ENCODE data around the gene GPRC5A.
A peak's percentile ranks its signal among the peaks of the same experiment; 100 is the strongest.

The GPRC5A gene

GRCh38 chr12:12901158-12901791, 9.9 kb downstream of the GPRC5A start:
- no peak overlapping the region for H3K27ac ChIP-seq (ENCODE audit: insufficient read depth in 1 of 2, low read depth in 1 of 2, low read length in 2 of 2, poor library complexity in 1 of 2, severe bottlenecking in 2 of 2)
- peaks cover 0 to 8% (median 4%) of the 10 kb centered on the region in 4 experiments for H3K4me1 ChIP-seq (ENCODE audit: control extremely low read depth in 1 of 4, control insufficient read depth in 4 of 4, insufficient read depth in 4 of 4, low read length in 3 of 4)
- H3K36me3 ChIP-seq (ENCODE audit: control insufficient read depth in 4 of 4, insufficient read depth in 4 of 4, low read length in 3 of 4) = no peaks in the 10 kb centered on the region
- DNase-seq = no peak
- WGBS (ENCODE audit: insufficient coverage) = 98% methylated on average over 4 of the region's 10 CpGs
- H3K4me3 ChIP-seq (ENCODE audit: control insufficient read depth in 1 of 7, extremely low read depth in 1 of 7, insufficient read depth in 4 of 7, low read depth in 2 of 7, low read length in 6 of 7) = no peak overlapping the region
- H3K27me3 ChIP-seq (replicated peaks in 2 of 5; ENCODE audit: control insufficient read depth in 4 of 5, insufficient read depth in 5 of 5, low read length in 4 of 5) = no peaks in the 10 kb centered on the region
- ChIA-PET CTCF (no interaction called here), POLR2A (no interaction called here)
- H3K9me3 ChIP-seq (ENCODE audit: control extremely low read depth in 1 of 5, control insufficient read depth in 4 of 5, insufficient read depth in 2 of 5, low read depth in 1 of 5, low read length in 4 of 5) = no peaks in the 10 kb centered on the region

DNA sequence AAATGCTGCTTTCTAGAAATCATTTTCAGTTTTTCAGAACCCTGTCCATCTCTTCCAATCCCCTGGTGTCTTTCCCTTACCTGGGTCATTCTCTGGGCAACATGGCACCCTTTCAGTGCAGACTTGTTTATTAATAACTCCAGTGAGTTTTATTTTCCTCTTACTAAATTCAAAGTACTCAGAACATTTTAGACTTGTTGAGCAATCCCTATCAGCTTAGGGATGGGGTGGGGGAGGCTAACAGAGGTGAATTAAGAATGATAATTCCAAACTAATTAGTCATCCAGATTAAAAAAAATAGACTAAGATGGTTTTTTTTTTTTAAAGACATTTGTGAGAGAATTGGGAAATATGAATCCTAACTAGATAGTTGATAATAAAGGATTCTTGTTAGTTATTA, 10.7 kb downstream of the GPRC5A start:
- Histone ChIP-seq H3K4me3 (ENCODE audit: control insufficient read depth in 1 of 7, extremely low read depth in 1 of 7, insufficient read depth in 4 of 7, low read depth in 2 of 7, low read length in 6 of 7) (no peak overlapping the region), H3K27ac (ENCODE audit: insufficient read depth in 1 of 2, low read depth in 1 of 2, low read length in 2 of 2, poor library complexity in 1 of 2, severe bottlenecking in 2 of 2) (no peak overlapping the region), H3K27me3 (replicated peaks in 2 of 5; ENCODE audit: control insufficient read depth in 4 of 5, insufficient read depth in 5 of 5, low read length in 4 of 5) (no peaks in the 10 kb centered on the region), H3K4me1 (ENCODE audit: control extremely low read depth in 1 of 4, control insufficient read depth in 4 of 4, insufficient read depth in 4 of 4, low read length in 3 of 4) (peaks cover 0 to 8% (median 4%) of the 10 kb centered on the region in 4 experiments), H3K9me3 (ENCODE audit: control extremely low read depth in 1 of 5, control insufficient read depth in 4 of 5, insufficient read depth in 2 of 5, low read depth in 1 of 5, low read length in 4 of 5) (no peaks in the 10 kb centered on the region), H3K36me3 (ENCODE audit: control insufficient read depth in 4 of 4, insufficient read depth in 4 of 4, low read length in 3 of 4) (no peaks in the 10 kb centered on the region)
- no peak for DNase-seq
- ChIA-PET POLR2A (no interaction called here), CTCF (interaction anchor here (0.6 kb wide), 1 partner anchor 632 kb away, joined by 3 read pairs; no protein-coding TSS in a partner anchor)

DNA sequence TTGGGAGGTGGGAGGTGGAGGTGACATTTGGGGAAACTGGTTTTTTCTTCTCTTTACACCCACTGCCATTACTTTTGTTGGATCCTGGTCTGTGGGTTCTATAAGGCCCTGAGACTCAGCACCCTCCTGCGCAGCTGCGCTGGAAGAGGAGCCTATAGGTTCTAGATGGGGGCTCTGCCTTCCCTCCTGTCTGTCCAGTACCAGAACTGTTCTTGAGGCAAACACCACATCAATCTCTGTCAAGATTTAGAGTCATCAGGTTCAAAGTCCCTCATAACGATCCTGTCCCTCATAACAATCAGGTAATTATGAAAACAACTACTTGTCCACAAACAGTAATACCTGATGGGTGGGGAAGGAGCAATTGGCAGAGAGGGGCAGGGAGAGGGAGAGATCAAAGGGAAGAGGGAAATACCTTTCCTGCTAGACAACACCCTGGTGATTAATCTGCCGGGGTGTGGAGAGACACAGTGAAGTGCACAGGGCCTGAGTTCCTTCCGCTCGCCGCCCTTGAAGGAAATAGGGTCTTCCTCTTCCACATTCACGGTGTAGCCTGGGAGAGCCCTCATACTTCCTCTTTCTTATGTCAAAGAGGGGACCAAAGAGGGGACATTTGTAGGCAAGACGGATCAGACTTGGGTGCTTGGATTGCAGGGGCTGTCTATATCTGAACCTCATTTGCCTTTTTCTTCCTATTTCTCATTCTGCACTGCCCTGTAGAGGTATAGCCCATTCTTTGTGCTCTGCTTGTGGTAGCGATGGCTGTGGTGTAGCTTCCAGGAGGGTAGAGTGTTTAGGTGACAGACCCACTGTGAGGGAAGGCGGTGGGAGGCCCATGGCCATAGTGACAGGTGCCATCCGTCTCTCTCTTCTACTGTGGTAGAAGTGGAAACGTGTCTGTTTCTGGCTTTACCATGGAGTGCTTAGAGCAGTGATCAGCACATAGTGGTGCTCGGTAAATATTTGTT, 12.6 kb downstream of the GPRC5A start:
- ChIA-PET POLR2A (no interaction called here), CTCF (interaction anchor here (1.2 kb wide), 1 partner anchor 10 kb away, joined by 4 read pairs; no protein-coding TSS in a partner anchor)
- Histone ChIP-seq H3K4me3 (ENCODE audit: control insufficient read depth in 1 of 7, extremely low read depth in 1 of 7, insufficient read depth in 4 of 7, low read depth in 2 of 7, low read length in 6 of 7) (no peak overlapping the region), H3K27ac (ENCODE audit: insufficient read depth in 1 of 2, low read depth in 1 of 2, low read length in 2 of 2, poor library complexity in 1 of 2, severe bottlenecking in 2 of 2) (no peak overlapping the region), H3K36me3 (ENCODE audit: control insufficient read depth in 4 of 4, insufficient read depth in 4 of 4, low read length in 3 of 4) (no peaks in the 10 kb centered on the region), H3K27me3 (replicated peaks in 2 of 5; ENCODE audit: control insufficient read depth in 4 of 5, insufficient read depth in 5 of 5, low read length in 4 of 5) (no peaks in the 10 kb centered on the region), H3K9me3 (ENCODE audit: control extremely low read depth in 1 of 5, control insufficient read depth in 4 of 5, insufficient read depth in 2 of 5, low read depth in 1 of 5, low read length in 4 of 5) (no peaks in the 10 kb centered on the region), H3K4me1 (ENCODE audit: control extremely low read depth in 1 of 4, control insufficient read depth in 4 of 4, insufficient read depth in 4 of 4, low read length in 3 of 4) (peaks cover 0 to 12% (median 5%) of the 10 kb centered on the region in 4 experiments)
- WGBS (ENCODE audit: insufficient coverage) = 73% methylated on average over 10 of the region's 14 CpGs
- DNase-seq = peak in 2 of 3 donors; percentile 48 to 49

GRCh38 chr12:12907552-12907951, 16.2 kb downstream of the GPRC5A start:
- Histone ChIP-seq H3K9me3 (ENCODE audit: control extremely low read depth in 1 of 5, control insufficient read depth in 4 of 5, insufficient read depth in 2 of 5, low read depth in 1 of 5, low read length in 4 of 5) (no peaks in the 10 kb centered on the region), H3K36me3 (ENCODE audit: control insufficient read depth in 4 of 4, insufficient read depth in 4 of 4, low read length in 3 of 4) (no peaks in the 10 kb centered on the region), H3K27ac (ENCODE audit: insufficient read depth in 1 of 2, low read depth in 1 of 2, low read length in 2 of 2, poor library complexity in 1 of 2, severe bottlenecking in 2 of 2) (no peak overlapping the region), H3K4me3 (ENCODE audit: control insufficient read depth in 1 of 7, extremely low read depth in 1 of 7, insufficient read depth in 4 of 7, low read depth in 2 of 7, low read length in 6 of 7) (no peak overlapping the region), H3K27me3 (replicated peaks in 2 of 5; ENCODE audit: control insufficient read depth in 4 of 5, insufficient read depth in 5 of 5, low read length in 4 of 5) (no peaks in the 10 kb centered on the region), H3K4me1 (ENCODE audit: control extremely low read depth in 1 of 4, control insufficient read depth in 4 of 4, insufficient read depth in 4 of 4, low read length in 3 of 4) (peaks cover 7 to 44% (median 31%) of the 10 kb centered on the region in 4 experiments)
- 100% methylated on average over 2 of the region's 5 CpGs for WGBS (ENCODE audit: insufficient coverage)
- ChIA-PET POLR2A (no interaction called here), CTCF (interaction anchor here (1.2 to 1.3 kb wide), 2 partner anchors 9 to 108 kb away, joined by 3 to 5 read pairs; no protein-coding TSS in a partner anchor)
- no peak for DNase-seq

DNA sequence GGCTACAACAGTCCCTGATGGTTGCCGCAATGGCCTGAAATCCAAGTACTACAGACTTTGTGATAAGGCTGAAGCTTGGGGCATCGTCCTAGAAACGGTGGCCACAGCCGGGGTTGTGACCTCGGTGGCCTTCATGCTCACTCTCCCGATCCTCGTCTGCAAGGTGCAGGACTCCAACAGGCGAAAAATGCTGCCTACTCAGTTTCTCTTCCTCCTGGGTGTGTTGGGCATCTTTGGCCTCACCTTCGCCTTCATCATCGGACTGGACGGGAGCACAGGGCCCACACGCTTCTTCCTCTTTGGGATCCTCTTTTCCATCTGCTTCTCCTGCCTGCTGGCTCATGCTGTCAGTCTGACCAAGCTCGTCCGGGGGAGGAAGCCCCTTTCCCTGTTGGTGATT, 16.9 kb downstream of the GPRC5A start:
- no peaks in the 10 kb centered on the region for H3K27me3 ChIP-seq (replicated peaks in 2 of 5; ENCODE audit: control insufficient read depth in 4 of 5, insufficient read depth in 5 of 5, low read length in 4 of 5)
- peaks cover 7 to 50% (median 38%) of the 10 kb centered on the region in 4 experiments for H3K4me1 ChIP-seq (ENCODE audit: control extremely low read depth in 1 of 4, control insufficient read depth in 4 of 4, insufficient read depth in 4 of 4, low read length in 3 of 4)
- POLR2A ChIA-PET = no interaction called here
- WGBS (ENCODE audit: insufficient coverage) = 94% methylated on average over 14 of the region's 14 CpGs
- no peaks in the 10 kb centered on the region for H3K36me3 ChIP-seq (ENCODE audit: control insufficient read depth in 4 of 4, insufficient read depth in 4 of 4, low read length in 3 of 4)
- no peaks in the 10 kb centered on the region for H3K9me3 ChIP-seq (ENCODE audit: control extremely low read depth in 1 of 5, control insufficient read depth in 4 of 5, insufficient read depth in 2 of 5, low read depth in 1 of 5, low read length in 4 of 5)
- CTCF ChIA-PET = interaction anchor here (0.6 to 1.8 kb wide), 4 partner anchors 15 to 347 kb away, joined by 3 to 7 read pairs (median 4); no protein-coding TSS in a partner anchor
- no peak overlapping the region for H3K4me3 ChIP-seq (ENCODE audit: control insufficient read depth in 1 of 7, extremely low read depth in 1 of 7, insufficient read depth in 4 of 7, low read depth in 2 of 7, low read length in 6 of 7)
- H3K27ac ChIP-seq (ENCODE audit: insufficient read depth in 1 of 2, low read depth in 1 of 2, low read length in 2 of 2, poor library complexity in 1 of 2, severe bottlenecking in 2 of 2) = no peak overlapping the region
- no peak for DNase-seq

DNA sequence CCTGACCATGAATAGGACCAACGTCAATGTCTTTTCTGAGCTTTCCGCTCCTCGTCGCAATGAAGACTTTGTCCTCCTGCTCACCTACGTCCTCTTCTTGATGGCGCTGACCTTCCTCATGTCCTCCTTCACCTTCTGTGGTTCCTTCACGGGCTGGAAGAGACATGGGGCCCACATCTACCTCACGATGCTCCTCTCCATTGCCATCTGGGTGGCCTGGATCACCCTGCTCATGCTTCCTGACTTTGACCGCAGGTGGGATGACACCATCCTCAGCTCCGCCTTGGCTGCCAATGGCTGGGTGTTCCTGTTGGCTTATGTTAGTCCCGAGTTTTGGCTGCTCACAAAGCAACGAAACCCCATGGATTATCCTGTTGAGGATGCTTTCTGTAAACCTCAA, 17.3 kb downstream of the GPRC5A start:
- H3K4me3 ChIP-seq (ENCODE audit: control insufficient read depth in 1 of 7, extremely low read depth in 1 of 7, insufficient read depth in 4 of 7, low read depth in 2 of 7, low read length in 6 of 7) = no peak overlapping the region
- H3K36me3 ChIP-seq (ENCODE audit: control insufficient read depth in 4 of 4, insufficient read depth in 4 of 4, low read length in 3 of 4) = no peaks in the 10 kb centered on the region
- H3K27me3 ChIP-seq (replicated peaks in 2 of 5; ENCODE audit: control insufficient read depth in 4 of 5, insufficient read depth in 5 of 5, low read length in 4 of 5) = no peaks in the 10 kb centered on the region
- DNase-seq = no peak
- no peak overlapping the region for H3K27ac ChIP-seq (ENCODE audit: insufficient read depth in 1 of 2, low read depth in 1 of 2, low read length in 2 of 2, poor library complexity in 1 of 2, severe bottlenecking in 2 of 2)
- H3K9me3 ChIP-seq (ENCODE audit: control extremely low read depth in 1 of 5, control insufficient read depth in 4 of 5, insufficient read depth in 2 of 5, low read depth in 1 of 5, low read length in 4 of 5) = no peaks in the 10 kb centered on the region
- 98% methylated on average over 12 of the region's 12 CpGs for WGBS (ENCODE audit: insufficient coverage)
- POLR2A ChIA-PET = no interaction called here
- CTCF ChIA-PET = interaction anchor here (0.6 to 2.4 kb wide), 5 partner anchors 16 to 347 kb away, joined by 3 to 7 read pairs (median 4); partner anchors contain the start of gene GPRC5A
- peaks cover 7 to 48% (median 36%) of the 10 kb centered on the region in 4 experiments for H3K4me1 ChIP-seq (ENCODE audit: control extremely low read depth in 1 of 4, control insufficient read depth in 4 of 4, insufficient read depth in 4 of 4, low read length in 3 of 4)
